ENCODE results near the gene FBXW11.

FBXW11 gene

DNA sequence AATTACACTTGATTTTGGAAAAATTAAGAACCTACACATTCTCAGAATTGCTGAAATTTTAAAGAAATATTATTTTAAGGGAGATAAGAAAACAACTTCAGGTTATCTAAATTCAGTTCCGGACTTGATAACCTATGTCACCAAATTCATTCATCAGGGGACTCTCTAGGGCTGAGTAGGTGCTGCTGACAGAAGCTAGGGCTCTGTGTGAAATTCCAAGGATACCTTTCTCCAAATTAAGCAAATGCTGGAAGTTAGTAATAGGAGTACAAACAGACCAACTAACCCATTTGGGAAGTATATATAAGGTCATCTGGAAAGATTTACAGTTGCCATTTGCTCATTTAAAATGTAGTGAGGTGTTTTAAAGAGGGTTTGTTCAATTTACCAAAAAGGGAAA, 136.5 kb downstream of the FBXW11 start:
- DNase-seq (ENCODE audit: low spot score): no peak
- TF ChIP-seq, protein P1, sequence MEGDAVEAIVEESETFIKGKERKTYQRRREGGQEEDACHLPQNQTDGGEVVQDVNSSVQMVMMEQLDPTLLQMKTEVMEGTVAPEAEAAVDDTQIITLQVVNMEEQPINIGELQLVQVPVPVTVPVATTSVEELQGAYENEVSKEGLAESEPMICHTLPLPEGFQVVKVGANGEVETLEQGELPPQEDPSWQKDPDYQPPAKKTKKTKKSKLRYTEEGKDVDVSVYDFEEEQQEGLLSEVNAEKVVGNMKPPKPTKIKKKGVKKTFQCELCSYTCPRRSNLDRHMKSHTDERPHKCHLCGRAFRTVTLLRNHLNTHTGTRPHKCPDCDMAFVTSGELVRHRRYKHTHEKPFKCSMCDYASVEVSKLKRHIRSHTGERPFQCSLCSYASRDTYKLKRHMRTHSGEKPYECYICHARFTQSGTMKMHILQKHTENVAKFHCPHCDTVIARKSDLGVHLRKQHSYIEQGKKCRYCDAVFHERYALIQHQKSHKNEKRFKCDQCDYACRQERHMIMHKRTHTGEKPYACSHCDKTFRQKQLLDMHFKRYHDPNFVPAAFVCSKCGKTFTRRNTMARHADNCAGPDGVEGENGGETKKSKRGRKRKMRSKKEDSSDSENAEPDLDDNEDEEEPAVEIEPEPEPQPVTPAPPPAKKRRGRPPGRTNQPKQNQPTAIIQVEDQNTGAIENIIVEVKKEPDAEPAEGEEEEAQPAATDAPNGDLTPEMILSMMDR (IDR thresholded peaks at IDR 0.05): no peak
- Histone ChIP-seq H3K27ac (no peak overlapping the region), H3K4me3 (no peak overlapping the region)

DNA sequence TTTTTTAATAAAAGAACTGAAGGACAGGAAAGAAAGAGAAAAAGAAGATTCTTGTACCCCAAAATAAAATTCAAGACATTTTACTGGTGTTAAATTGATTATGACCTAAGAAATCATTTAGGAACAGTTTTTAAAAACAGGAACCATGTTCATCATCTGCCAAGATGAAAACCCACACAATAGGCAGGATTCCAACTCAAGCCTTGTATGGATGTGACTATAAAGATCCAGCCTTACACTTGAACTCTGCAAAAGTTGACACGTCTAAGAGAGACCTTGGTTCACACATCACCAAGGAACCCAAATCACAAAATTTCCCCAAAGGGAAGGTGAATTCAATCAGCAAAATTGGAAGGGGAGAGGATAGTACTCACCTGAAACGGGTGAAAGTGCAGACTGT, 138.2 kb downstream of the FBXW11 start:
- TF ChIP-seq, protein P1 (IDR thresholded peaks at IDR 0.05): no peak
- Histone ChIP-seq H3K27ac (no peak overlapping the region), H3K4me3 (no peak overlapping the region)
- no peak for DNase-seq (ENCODE audit: low spot score)

DNA sequence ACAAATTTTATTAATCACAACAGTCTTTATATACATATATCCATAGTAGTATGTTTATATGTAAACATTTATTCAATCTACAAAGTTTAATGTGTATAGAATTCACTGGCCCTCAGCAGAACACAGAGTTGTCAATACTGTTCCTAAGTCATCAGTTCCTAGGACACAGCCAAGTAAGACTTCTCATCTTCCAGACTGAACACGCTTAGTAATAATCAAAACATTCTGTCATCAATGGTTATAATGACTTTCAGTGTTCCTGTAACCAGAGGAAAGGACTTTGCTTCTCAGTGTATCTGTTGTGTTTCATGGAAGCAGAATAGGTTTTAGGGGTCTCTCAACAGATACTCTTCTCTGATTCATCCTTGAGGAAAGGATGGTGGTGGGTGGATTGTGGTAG, 138.7 kb downstream of the FBXW11 start:
- no peak for DNase-seq (ENCODE audit: low spot score)
- Histone ChIP-seq H3K4me3 (no peak overlapping the region), H3K27ac (no peak overlapping the region)
- TF ChIP-seq, protein P1 (IDR thresholded peaks at IDR 0.05): no peak

DNA sequence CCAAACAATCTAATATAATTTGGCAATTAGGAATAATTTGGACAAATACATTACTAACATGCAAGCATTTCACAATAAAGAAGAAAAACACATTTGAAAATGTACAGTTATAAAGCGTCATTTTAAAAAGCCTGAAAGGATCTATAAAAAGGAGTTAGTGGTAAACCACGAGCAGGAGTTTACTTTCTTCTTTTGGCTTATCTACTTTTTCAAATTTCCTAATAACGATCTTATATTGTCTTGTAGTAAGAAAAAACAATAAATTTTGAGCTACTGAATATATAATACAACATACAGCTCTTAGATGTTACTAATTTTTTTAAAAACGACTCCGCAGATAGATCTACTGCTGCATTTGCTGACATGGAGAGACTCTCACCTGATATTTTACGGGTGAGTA, 141.0 kb downstream of the FBXW11 start:
- TF ChIP-seq, protein P1 (IDR thresholded peaks at IDR 0.05): no peak
- Histone ChIP-seq H3K27ac (no peak overlapping the region), H3K4me3 (no peak overlapping the region)
- DNase-seq (ENCODE audit: low spot score): no peak

DNA sequence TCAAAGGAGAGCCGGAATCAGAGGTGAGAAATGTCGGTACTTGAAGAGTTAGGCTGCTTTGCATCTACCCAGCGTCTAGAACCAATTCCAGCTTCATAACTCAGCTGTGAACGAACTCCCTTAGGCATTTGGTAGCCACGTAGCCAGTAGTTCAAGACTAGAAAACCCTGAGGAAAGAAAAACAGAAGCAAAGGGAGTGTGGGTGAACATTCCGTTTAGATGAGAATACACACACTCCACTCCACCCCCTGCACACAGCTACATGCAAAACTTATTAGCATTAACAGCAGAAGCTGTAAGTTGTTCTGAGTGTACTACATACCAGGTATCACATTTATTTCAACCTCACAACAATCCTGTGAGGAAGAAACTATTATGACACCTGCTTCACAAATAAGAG, 142.5 kb downstream of the FBXW11 start:
- no peak for DNase-seq (ENCODE audit: low spot score)
- no peak overlapping the region for H3K27ac ChIP-seq
- TF ChIP-seq, protein P1 (IDR thresholded peaks at IDR 0.05): no peak

DNA sequence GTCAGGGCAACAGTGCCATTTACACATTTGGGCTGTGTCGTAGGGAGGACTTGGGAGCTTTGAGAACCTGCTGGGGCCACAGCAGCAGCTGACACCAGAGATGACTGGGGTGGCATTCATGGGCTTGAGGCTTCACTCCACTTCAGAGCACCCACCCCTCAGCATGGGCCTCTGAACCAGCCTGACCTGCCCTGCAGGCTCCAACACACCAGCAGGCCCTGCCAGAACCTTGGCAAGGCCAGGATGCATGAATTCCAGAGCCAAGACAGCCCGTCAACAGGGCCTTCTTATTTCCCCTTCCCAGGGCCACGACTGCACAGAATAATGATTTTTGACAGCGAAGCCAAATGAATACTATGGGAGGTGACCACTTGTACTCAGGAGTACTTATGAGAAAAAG, 143.8 kb downstream of the FBXW11 start:
- Histone ChIP-seq H3K27ac (no peak overlapping the region), H3K4me3 (no peak overlapping the region)
- DNase-seq (ENCODE audit: low spot score): no peak
- TF ChIP-seq, protein P1 (IDR thresholded peaks at IDR 0.05): no peak

More for the DNA sequence above, 142.5 kb downstream of the FBXW11 start:
- H3K4me3 ChIP-seq: no peak overlapping the region

DNA sequence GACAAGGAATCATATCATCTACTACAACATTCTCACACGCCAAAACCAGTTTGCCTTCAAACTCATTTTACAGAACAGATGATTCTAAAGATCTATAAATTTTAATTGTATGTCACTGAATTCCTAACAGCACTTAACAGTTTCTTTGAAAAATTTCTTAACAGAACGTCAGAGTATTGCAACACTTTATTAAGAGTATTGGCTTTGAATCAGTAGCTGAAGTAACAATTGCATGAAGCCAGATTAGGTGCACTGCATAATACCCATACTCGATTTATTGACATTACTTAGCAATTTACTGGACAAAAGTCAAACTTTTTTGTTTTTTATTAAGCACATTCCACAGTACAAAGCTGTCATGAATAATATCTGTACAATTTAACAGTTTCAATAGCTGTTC, 145.1 kb downstream of the FBXW11 start:
- TF ChIP-seq, protein P1 (IDR thresholded peaks at IDR 0.05): no peak
- Histone ChIP-seq H3K4me3 (no peak overlapping the region), H3K27ac (no peak overlapping the region)
- no peak for DNase-seq (ENCODE audit: low spot score)

Data from coronary artery (tissue), 2 donors.